CD14-positive monocyte (primary cell): ENCODE measurements around the gene IGF1R. TPM values are rescaled to one million over a fixed set of nuclear protein-coding genes. Genes with fewer than 3 reads are reported as not detected.

Experiments used
- DNase-seq, 3 donors: peaks; one replicate each; pipeline ENCODE4 v3.0.0-alpha.2; 2011 to 2022
- H2AFZ ChIP-seq: 2 replicates; pipeline ENCODE4 v1.6.0; 2012; ENCODE audit warnings: mild to moderate bottlenecking, low read depth, low read length, inconsistent platforms; ENCODE audit not compliant: insufficient read depth, poor library complexity, severe bottlenecking
- H3K27ac ChIP-seq, 2 donors: 1 replicate in 1 of 2; 2 replicates in 1 of 2; pipeline ENCODE4 v1.5.1; 2012 to 2013; ENCODE audit warnings: low read length in 2 of 2, control low read depth in 1 of 2, inconsistent platforms in 1 of 2, low read depth in 1 of 2, mild to moderate bottlenecking in 1 of 2
- H3K27me3 ChIP-seq, 2 donors: one replicate each; pipeline versions ENCODE4 v1.6.0 to v1.6.1; 2011 to 2013; ENCODE audit warnings: low read length in 2 of 2; ENCODE audit not compliant: control insufficient read depth in 2 of 2, insufficient read depth in 2 of 2
- H3K36me3 ChIP-seq, 2 donors: replicated peaks in 1 of 2; 1 replicate in 1 of 2; 2 replicates in 1 of 2; pipeline versions ENCODE4 v1.5.1 to v1.6.1; 2012 to 2013; ENCODE audit warnings: low read length in 2 of 2, control low read depth in 1 of 2, inconsistent platforms in 1 of 2, mild to moderate bottlenecking in 1 of 2; ENCODE audit not compliant: insufficient read depth in 2 of 2, control insufficient read depth in 1 of 2
- H3K4me1 ChIP-seq, 2 donors: 1 replicate in 1 of 2; 2 replicates in 1 of 2; pipeline versions ENCODE4 v1.5.1 to v1.6.1; 2012 to 2013; ENCODE audit warnings: low read length in 2 of 2, control low read depth in 1 of 2, inconsistent platforms in 1 of 2, mild to moderate bottlenecking in 1 of 2, moderate library complexity in 1 of 2; ENCODE audit not compliant: insufficient read depth in 2 of 2, control insufficient read depth in 1 of 2
- H3K4me2 ChIP-seq: replicated peaks from 2 replicates; pipeline ENCODE3; 2012; ENCODE audit warnings: low read length, moderate library complexity, mild to moderate bottlenecking; ENCODE audit not compliant: poor library complexity, severe bottlenecking; ENCODE audit errors: extremely low read depth
- H3K4me3 ChIP-seq, 3 experiments: fragments of 200-600 bp in 1 of 3; sonication (generic) in 1 of 3; replicated peaks in 1 of 3; 1 replicate in 2 of 3; 2 replicates in 1 of 3; pipeline ENCODE4 v1.5.1; 2011 to 2013; ENCODE audit warnings: low read length in 3 of 3, mild to moderate bottlenecking in 3 of 3, control low read depth in 2 of 3, low read depth in 2 of 3, inconsistent platforms in 1 of 3, moderate library complexity in 1 of 3
- H3K79me2 ChIP-seq: 2 replicates; pipeline ENCODE4 v1.6.0; 2012; ENCODE audit warnings: mild to moderate bottlenecking, control low read depth, inconsistent platforms, low read length, moderate library complexity; ENCODE audit not compliant: insufficient read depth
- H3K9ac ChIP-seq: 2 replicates; pipeline ENCODE4 v1.6.0; 2017; ENCODE audit warnings: low read length, mild to moderate bottlenecking; ENCODE audit not compliant: insufficient read depth, poor library complexity, severe bottlenecking
- H3K9me3 ChIP-seq, 2 donors: replicated peaks in 1 of 2; 1 replicate in 1 of 2; 2 replicates in 1 of 2; pipeline versions ENCODE4 v1.5.1 to v1.6.1; 2012 to 2013; ENCODE audit warnings: low read length in 2 of 2, control low read depth in 1 of 2; ENCODE audit not compliant: control insufficient read depth in 1 of 2, insufficient read depth in 1 of 2
- H4K20me1 ChIP-seq: 2 replicates; pipeline ENCODE4 v1.6.0; 2012; ENCODE audit warnings: mild to moderate bottlenecking, low read length, control low read depth, moderate library complexity; ENCODE audit not compliant: insufficient read depth
- H3K27ac Mint-ChIP-seq, 7 donors: one replicate each; pipeline ENCODE4 v1.8.0; 2020; ENCODE audit warnings: mild to moderate bottlenecking in 7 of 7, mixed read lengths in 7 of 7, moderate library complexity in 6 of 7, inconsistent platforms in 2 of 7
- H3K27me3 Mint-ChIP-seq, 3 donors: one replicate each; pipeline ENCODE4 v1.8.0; 2021 to 2022; ENCODE audit warnings: low read depth in 3 of 3, mild to moderate bottlenecking in 3 of 3, mixed read lengths in 3 of 3, moderate library complexity in 3 of 3, inconsistent platforms in 1 of 3
- H3K36me3 Mint-ChIP-seq, 2 donors: one replicate each; pipeline ENCODE4 v1.8.0; 2020; ENCODE audit warnings: mixed read lengths in 2 of 2, inconsistent platforms in 1 of 2, mild to moderate bottlenecking in 1 of 2
- H3K4me1 Mint-ChIP-seq: one replicate; pipeline ENCODE4 v1.8.0; 2020; ENCODE audit warnings: mild to moderate bottlenecking, mixed read lengths
- H3K4me3 Mint-ChIP-seq, 2 donors: one replicate each; pipeline ENCODE4 v1.8.0; 2020; ENCODE audit warnings: mild to moderate bottlenecking in 2 of 2, mixed read lengths in 2 of 2, moderate library complexity in 1 of 2
- H3K9me3 Mint-ChIP-seq, 7 donors: one replicate each; pipeline ENCODE4 v1.8.0; 2020 to 2022; ENCODE audit warnings: mixed read lengths in 7 of 7, mild to moderate bottlenecking in 6 of 7, moderate library complexity in 6 of 7, inconsistent platforms in 2 of 7
- WGBS: methylation state at CpG from one replicate; pipeline ENCODE4 v1.1.5; 2013; ENCODE audit warnings: missing lambda C conversion rate; ENCODE audit not compliant: insufficient coverage; 5-methylcytosine and 5-hydroxymethylcytosine counted together
- intact Hi-C, 2 donors: fragments of 100-400 bp; cut with micrococcal nuclease; formaldehyde crosslinking; loops; one replicate each; pipeline versions ENCODE4 v1.15.0 to v1.15.1; 2023
- polyA plus RNA-seq, 3 donors: library from polyadenylated mRNA; depleted of rRNA in 1 of 3; unstranded in 2 of 3; stranded (reverse) in 1 of 3; fragments of 300-500 nt in 2 of 3; fragments of >200 nt in 1 of 3; fragmentation: Illumina TruSeq in 2 of 3; gene quantifications; 1 replicate in 2 of 3; 2 replicates in 1 of 3; pipeline ENCODE4 v1.2.3, GENCODE V29; 2012 to 2021
- TF ChIP-seq, protein P1 (sequence below): fragments of 200-600 bp; IDR thresholded peaks from one replicate; pipeline ENCODE4 v1.8.0; 2022; ENCODE audit warnings: antibody characterized with exemption, mild to moderate bottlenecking

IGF1R gene
- polyA plus RNA-seq, 3 donors, result 0.35 to 4.9 (median 0.67) TPM

- H3K4me3 Mint-ChIP-seq, result no peak overlapping the region
- peaks cover 52 to 70% of the 10 kb centered on the region in 2 donors for H3K36me3 Mint-ChIP-seq
- no peaks in the 10 kb centered on the region for H3K27me3 Mint-ChIP-seq
- H3K4me2 ChIP-seq, result no peak overlapping the region
- TF ChIP-seq, protein P1, sequence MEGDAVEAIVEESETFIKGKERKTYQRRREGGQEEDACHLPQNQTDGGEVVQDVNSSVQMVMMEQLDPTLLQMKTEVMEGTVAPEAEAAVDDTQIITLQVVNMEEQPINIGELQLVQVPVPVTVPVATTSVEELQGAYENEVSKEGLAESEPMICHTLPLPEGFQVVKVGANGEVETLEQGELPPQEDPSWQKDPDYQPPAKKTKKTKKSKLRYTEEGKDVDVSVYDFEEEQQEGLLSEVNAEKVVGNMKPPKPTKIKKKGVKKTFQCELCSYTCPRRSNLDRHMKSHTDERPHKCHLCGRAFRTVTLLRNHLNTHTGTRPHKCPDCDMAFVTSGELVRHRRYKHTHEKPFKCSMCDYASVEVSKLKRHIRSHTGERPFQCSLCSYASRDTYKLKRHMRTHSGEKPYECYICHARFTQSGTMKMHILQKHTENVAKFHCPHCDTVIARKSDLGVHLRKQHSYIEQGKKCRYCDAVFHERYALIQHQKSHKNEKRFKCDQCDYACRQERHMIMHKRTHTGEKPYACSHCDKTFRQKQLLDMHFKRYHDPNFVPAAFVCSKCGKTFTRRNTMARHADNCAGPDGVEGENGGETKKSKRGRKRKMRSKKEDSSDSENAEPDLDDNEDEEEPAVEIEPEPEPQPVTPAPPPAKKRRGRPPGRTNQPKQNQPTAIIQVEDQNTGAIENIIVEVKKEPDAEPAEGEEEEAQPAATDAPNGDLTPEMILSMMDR, result no peak
- no peak overlapping the region for H3K9ac ChIP-seq
- no peak overlapping the region for H2AFZ ChIP-seq
- H3K4me1 Mint-ChIP-seq, result peaks cover 23% of the 10 kb centered on the region
- H3K36me3 ChIP-seq, result peaks cover 36 to 74% of the 10 kb centered on the region in 2 donors
- H3K27ac ChIP-seq, result no peak overlapping the region
- H4K20me1 ChIP-seq, result no peaks in the 10 kb centered on the region
- no peaks in the 10 kb centered on the region for H3K79me2 ChIP-seq
- WGBS, result 93% methylated on average over 18 of the region's 22 CpGs
- intact Hi-C loops, result no loop called here
- peaks cover 0 to 12% of the 10 kb centered on the region in 2 donors for H3K9me3 ChIP-seq
- no peak for DNase-seq
- no peaks in the 10 kb centered on the region for H3K27me3 ChIP-seq
- H3K27ac Mint-ChIP-seq, result no peak overlapping the region
- no peak overlapping the region for H3K4me3 ChIP-seq
- peaks cover 6 to 16% (median 10%) of the 10 kb centered on the region in 7 donors for H3K9me3 Mint-ChIP-seq
- peaks cover 11% of the 10 kb centered on the region in 2 donors for H3K4me1 ChIP-seq
Observed at GRCh38 chr15:98958918-98959639, 310.7 kb downstream of the IGF1R start.

GRCh38 chr15:98959640-98960007 is 311.3 kb downstream of the IGF1R start:
- Histone ChIP-seq H3K27ac (no peak overlapping the region), H3K4me2 (no peak overlapping the region), H2AFZ (no peak overlapping the region), H3K4me3 (no peak overlapping the region), H3K9ac (no peak overlapping the region), H3K27me3 (no peaks in the 10 kb centered on the region), H4K20me1 (no peaks in the 10 kb centered on the region), H3K4me1 (peaks cover 11% of the 10 kb centered on the region in 2 donors), H3K9me3 (peaks cover 0 to 12% of the 10 kb centered on the region in 2 donors), H3K36me3 (peaks cover 36 to 69% of the 10 kb centered on the region in 2 donors), H3K79me2 (no peaks in the 10 kb centered on the region)
- no peak for DNase-seq
- H3K4me1 Mint-ChIP-seq, result peaks cover 23% of the 10 kb centered on the region
- WGBS, result no CpG with 5 or more reads among the region's 3 CpGs
- peaks cover 6 to 16% (median 10%) of the 10 kb centered on the region in 7 donors for H3K9me3 Mint-ChIP-seq
- H3K36me3 Mint-ChIP-seq, result peaks cover 52 to 68% of the 10 kb centered on the region in 2 donors
- TF ChIP-seq, protein P1, result no peak
- no peak overlapping the region for H3K4me3 Mint-ChIP-seq
- intact Hi-C loops, result no loop called here
- no peak overlapping the region for H3K27ac Mint-ChIP-seq
- H3K27me3 Mint-ChIP-seq, result no peaks in the 10 kb centered on the region
